Epithelial cell of proximal tubule (primary cell): ENCODE data around the gene CADM1. TPM values are rescaled to one million over a fixed set of nuclear protein-coding genes. Genes with fewer than 3 reads are reported as not detected.

Source experiments
- DNase-seq: peaks from one replicate; pipeline ENCODE4 v3.0.0-alpha.2; 2011; ENCODE audit warnings: low read depth
- H3K4me3 ChIP-seq: 2 replicates; pipeline ENCODE4 v1.5.1; 2011; ENCODE audit warnings: low read depth, mild to moderate bottlenecking, low read length
- total RNA-seq: library from RNA; depleted of rRNA; stranded (reverse); fragments of >200 nt; gene quantifications from 2 replicates; pipeline ENCODE4 v1.2.3, GENCODE V29; 2015
- TF ChIP-seq, protein P1 (sequence below): conservative IDR thresholded peaks from 2 replicates; pipeline ENCODE4 v1.5.1; 2012; ENCODE audit warnings: low read depth, mild to moderate bottlenecking, low read length

Gene CADM1
- total RNA-seq, 1 donor from 2014 or later = 21.3 TPM

DNA sequence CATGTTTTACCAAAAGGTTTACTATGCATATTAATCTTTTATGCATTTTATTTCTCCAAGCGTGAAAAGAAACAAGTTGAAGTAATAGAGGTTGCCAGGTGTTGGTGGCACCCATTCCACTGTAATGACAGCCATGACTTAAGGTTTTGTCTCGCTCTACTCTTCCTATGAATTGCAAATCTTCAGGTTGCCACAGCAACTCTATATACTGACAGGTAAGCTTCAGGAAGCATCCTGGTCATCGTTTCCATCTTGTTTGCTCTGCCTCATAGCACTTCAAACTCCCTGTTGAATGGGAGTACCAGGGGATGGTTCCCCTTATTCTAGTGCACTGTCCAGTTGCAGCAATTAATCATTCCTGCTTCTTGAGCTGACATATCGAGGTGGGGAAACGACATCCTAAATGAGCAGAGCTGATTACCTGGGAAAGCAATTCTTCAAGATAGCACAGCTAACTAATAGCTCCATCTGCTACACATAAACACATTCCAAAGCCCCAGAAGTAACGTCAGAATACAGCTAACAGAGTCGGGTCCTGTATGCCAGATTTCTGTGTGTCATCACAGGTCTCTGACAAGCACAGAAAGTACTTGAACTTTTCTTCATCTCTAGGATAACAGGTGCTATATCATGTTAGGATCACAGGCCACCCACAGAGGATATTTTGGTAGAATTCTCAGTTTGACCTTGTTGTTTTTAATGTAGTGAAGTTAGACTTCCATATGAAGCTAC is 80.3 kb downstream of the CADM1 start:
- TF ChIP-seq, protein P1, sequence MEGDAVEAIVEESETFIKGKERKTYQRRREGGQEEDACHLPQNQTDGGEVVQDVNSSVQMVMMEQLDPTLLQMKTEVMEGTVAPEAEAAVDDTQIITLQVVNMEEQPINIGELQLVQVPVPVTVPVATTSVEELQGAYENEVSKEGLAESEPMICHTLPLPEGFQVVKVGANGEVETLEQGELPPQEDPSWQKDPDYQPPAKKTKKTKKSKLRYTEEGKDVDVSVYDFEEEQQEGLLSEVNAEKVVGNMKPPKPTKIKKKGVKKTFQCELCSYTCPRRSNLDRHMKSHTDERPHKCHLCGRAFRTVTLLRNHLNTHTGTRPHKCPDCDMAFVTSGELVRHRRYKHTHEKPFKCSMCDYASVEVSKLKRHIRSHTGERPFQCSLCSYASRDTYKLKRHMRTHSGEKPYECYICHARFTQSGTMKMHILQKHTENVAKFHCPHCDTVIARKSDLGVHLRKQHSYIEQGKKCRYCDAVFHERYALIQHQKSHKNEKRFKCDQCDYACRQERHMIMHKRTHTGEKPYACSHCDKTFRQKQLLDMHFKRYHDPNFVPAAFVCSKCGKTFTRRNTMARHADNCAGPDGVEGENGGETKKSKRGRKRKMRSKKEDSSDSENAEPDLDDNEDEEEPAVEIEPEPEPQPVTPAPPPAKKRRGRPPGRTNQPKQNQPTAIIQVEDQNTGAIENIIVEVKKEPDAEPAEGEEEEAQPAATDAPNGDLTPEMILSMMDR = no peak
- no peak for DNase-seq
- H3K4me3 ChIP-seq = no peak overlapping the region

DNA sequence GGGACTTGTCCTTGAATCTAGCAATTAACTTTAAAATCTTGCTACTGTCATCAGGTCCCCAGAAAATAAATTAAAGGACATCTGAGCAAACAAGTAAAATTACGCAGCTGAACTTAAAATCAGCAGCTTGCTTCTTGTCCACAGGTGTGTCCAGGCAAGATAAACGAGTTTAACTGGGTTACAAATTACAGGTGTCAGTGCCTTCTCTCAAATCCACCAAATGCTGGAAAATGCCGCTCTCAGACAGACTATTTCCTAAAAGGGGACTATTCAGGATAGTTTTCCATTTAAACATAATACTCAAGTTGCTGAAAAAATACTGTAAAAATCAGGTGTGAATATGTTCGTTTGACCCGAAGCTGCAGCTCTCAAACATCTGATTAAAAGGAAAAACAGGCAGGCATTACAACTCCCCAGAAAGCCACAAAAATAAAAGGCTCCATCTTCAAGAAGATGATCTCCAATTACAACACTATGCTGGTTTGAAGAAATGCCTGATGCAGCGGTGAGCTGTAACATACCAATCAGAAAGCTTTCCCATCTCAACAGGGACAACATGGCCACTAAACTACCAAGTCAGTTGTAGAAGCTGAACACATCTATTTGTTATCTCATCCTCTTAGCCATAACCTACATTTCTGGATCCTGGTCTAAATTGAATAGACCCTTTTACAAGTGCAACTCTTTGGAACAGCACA is 82.1 kb downstream of the CADM1 start:
- no peak overlapping the region for H3K4me3 ChIP-seq
- TF ChIP-seq, protein P1 = no peak
- no peak for DNase-seq

DNA sequence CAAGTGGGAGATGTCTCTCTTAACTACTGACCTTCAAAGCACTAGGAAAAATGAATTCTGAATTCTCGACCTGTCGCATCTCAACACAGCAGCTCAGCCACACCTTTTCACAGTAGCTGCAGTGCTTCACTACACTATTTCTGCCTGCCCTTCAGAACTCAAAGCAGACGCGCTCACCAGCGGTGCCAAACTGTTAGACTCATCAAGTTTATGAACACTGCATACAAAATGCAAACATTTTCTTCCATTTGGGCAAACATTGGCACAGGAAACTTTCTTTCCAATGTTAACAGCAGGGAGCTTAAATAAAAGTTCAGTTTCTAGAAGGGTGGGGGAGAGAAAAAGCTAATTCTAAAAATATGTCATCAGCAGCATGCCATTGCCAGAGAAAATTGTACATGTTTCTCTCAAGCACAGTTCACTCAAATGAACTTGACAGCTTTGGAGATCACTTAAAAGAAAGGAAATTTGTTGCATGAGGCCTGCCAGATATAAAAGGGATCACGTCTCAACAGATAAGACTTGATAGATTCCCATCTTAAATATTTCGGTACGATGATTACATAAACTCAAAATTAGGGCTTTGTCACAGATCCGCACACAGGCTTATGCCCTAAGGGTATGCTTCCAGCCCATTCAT is 82.7 kb downstream of the CADM1 start:
- H3K4me3 ChIP-seq = no peak overlapping the region
- no peak for DNase-seq
- TF ChIP-seq, protein P1 = no peak

DNA sequence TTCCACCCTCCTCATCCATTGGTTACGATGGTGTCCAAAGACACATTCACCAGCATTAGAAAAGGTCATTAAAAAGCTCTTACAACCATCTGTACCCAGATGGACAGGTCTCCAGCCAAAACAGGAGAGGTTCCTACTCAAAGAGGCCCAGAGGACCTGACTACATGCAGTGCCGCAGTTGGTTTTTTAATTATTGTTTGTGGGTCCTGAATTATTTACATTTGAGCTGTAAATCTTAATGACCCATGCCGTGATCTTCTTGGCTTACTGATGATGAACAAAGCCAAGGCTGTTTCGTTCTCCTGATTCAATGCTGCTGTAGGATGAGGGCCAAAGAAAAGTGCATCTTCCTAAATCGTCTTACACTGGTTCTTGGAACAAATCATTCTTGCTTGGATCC is 83.7 kb downstream of the CADM1 start:
- H3K4me3 ChIP-seq = no peak overlapping the region
- no peak for DNase-seq
- TF ChIP-seq, protein P1 = no peak

DNA sequence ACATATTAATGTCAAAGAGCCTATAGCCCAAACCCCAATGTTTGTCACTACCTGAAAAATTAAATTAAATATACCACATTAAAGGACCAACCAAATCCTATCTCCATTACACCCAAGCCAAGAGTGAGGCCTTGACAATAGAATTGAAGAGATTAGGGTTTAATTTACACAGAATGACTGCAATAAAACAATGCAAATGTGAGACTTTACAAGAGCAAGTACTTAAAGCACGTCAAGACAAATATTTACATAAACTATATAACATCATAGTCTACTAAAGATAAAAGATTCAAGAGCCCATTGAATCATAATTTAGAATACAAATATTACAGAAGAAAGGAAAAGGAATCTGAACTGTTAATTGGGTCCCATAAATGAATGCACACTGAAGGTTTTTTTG is 85.6 kb downstream of the CADM1 start:
- TF ChIP-seq, protein P1 = no peak
- no peak overlapping the region for H3K4me3 ChIP-seq
- no peak for DNase-seq

DNA sequence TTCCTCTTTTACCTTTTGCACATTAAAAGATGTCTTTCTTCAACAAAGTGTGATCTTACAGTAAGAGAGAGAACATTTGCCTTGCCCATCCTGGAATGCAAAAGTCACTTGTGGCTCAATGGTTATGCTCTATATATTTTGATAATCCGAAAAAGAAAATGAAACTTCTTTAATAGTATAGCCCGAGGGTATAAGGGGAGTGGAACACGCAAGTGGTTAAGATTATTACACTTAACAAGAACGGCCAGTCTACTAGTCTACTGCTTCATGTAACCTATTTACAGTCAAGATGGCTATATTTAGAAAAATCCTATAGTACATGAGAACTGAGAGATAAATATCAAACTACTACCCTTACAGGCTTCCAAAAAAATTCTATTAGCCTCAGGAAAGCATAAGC is 86.1 kb downstream of the CADM1 start:
- TF ChIP-seq, protein P1 = no peak
- H3K4me3 ChIP-seq = no peak overlapping the region
- no peak for DNase-seq
